Hepatocyte (in vitro differentiated cells): Measurements from ENCODE around the gene PAX6. TPM values are rescaled to one million over a fixed set of nuclear protein-coding genes. Genes with fewer than 3 reads are reported as not detected.

ENCODE experiments used
- DNase-seq: peaks from one replicate; pipeline ENCODE4 v3.0.0-alpha.2; 2016; ENCODE audit warnings: low spot score
- H2AFZ ChIP-seq: fragments of 200-600 bp; sonication (generic); 2 replicates; pipeline ENCODE4 v1.6.0; 2016; ENCODE audit warnings: antibody characterized with exemption, mild to moderate bottlenecking
- H3K27ac ChIP-seq: fragments of 200-600 bp; sonication (generic); 2 replicates; pipeline ENCODE4 v1.5.1; 2016; ENCODE audit warnings: mild to moderate bottlenecking
- H3K27me3 ChIP-seq: fragments of 200-600 bp; sonication (generic); 2 replicates; pipeline ENCODE4 v1.6.1; 2016
- H3K36me3 ChIP-seq: fragments of 200-600 bp; sonication (generic); replicated peaks from 2 replicates; pipeline ENCODE4 v1.5.1; 2016; ENCODE audit warnings: low read depth; ENCODE audit not compliant: insufficient read depth
- H3K4me1 ChIP-seq: fragments of 200-600 bp; sonication (generic); 2 replicates; pipeline ENCODE4 v1.5.1; 2016; ENCODE audit warnings: mild to moderate bottlenecking, moderate library complexity; ENCODE audit not compliant: insufficient read depth
- H3K4me2 ChIP-seq: fragments of 200-600 bp; sonication (generic); 2 replicates; pipeline ENCODE4 v1.6.0; 2016
- H3K4me3 ChIP-seq: fragments of 200-600 bp; sonication (generic); 2 replicates; pipeline ENCODE4 v1.5.1; 2016; ENCODE audit warnings: mild to moderate bottlenecking
- H3K79me2 ChIP-seq: fragments of 200-600 bp; sonication (generic); 2 replicates; pipeline ENCODE4 v1.6.0; 2017; ENCODE audit warnings: mild to moderate bottlenecking
- H3K9me2 ChIP-seq: fragments of 200-600 bp; sonication (generic); replicated peaks from 2 replicates; pipeline ENCODE4 v1.6.0; 2017; ENCODE audit warnings: mild to moderate bottlenecking; ENCODE audit not compliant: insufficient read depth
- H3K9me3 ChIP-seq: fragments of 200-600 bp; sonication (generic); 2 replicates; pipeline ENCODE4 v1.5.1; 2016; ENCODE audit warnings: low read depth, mild to moderate bottlenecking
- H4K20me1 ChIP-seq: fragments of 200-600 bp; sonication (generic); 2 replicates; pipeline ENCODE4 v1.6.0; 2016; ENCODE audit warnings: mild to moderate bottlenecking; ENCODE audit not compliant: insufficient read depth, poor library complexity, severe bottlenecking
- CTCF ChIP-seq: fragments of 200-600 bp; sonication (generic); IDR thresholded peaks from 2 replicates; pipeline ENCODE4 v1.5.1; 2016; ENCODE audit warnings: antibody characterized with exemption, mild to moderate bottlenecking; ENCODE audit not compliant: poor library complexity
- EZH2 ChIP-seq: fragments of 200-600 bp; sonication (generic); IDR thresholded peaks from 2 replicates; pipeline ENCODE4 v1.6.1; 2016; ENCODE audit warnings: antibody characterized with exemption, mild to moderate bottlenecking, borderline replicate concordance
- EZH2phosphoT487 ChIP-seq: fragments of 200-600 bp; sonication (generic); IDR thresholded peaks from one replicate; pipeline ENCODE4 v1.6.1; 2018; ENCODE audit warnings: antibody characterized with exemption, mild to moderate bottlenecking, low read depth, moderate library complexity; ENCODE audit not compliant: unreplicated experiment, severe bottlenecking
- WGBS: methylation state at CpG from one replicate; pipeline ENCODE4 v1.1.6; 2016; ENCODE audit warnings: low lambda C conversion rate; ENCODE audit errors: missing lambda C conversion rate; 5-methylcytosine and 5-hydroxymethylcytosine counted together
- polyA plus RNA-seq: library from polyadenylated mRNA; unstranded; fragments of >200 nt; fragmentation: Nextera tagmentation; extraction: Ambion mirVana; gene quantifications from 2 replicates; pipeline ENCODE4 v1.2.1, GENCODE V29; 2016
- total RNA-seq: library from RNA; depleted of rRNA; stranded (reverse); fragments of >200 nt; gene quantifications from 2 replicates; pipeline ENCODE4 v1.2.3, GENCODE V29; 2014

Gene PAX6
- total and polyA plus RNA-seq, 2 experiments from 2014 or later = 0.21 to 0.70 TPM

GRCh38 chr11:31782257-31782656 lies 28.9 kb downstream of the PAX6 start:
- Histone ChIP-seq H3K27me3 (no peaks in the 10 kb centered on the region), H3K36me3 (no peaks in the 10 kb centered on the region), H3K4me1 (no peaks in the 10 kb centered on the region), H3K9me3 (no peaks in the 10 kb centered on the region), H3K4me2 (no peak overlapping the region), H4K20me1 (no peaks in the 10 kb centered on the region), H3K27ac (no peak overlapping the region), H3K4me3 (no peak overlapping the region), H3K79me2 (no peaks in the 10 kb centered on the region), H2AFZ (no peak overlapping the region), H3K9me2 (no peaks in the 10 kb centered on the region)
- TF ChIP-seq EZH2 (no peak), EZH2phosphoT487 (no peak)
- WGBS = 92% methylated on average over 2 of the region's 2 CpGs
- no peak for DNase-seq

- H3K36me3 ChIP-seq = no peaks in the 10 kb centered on the region
- 91% methylated on average over 5 of the region's 5 CpGs for WGBS
- H3K9me2 ChIP-seq = no peaks in the 10 kb centered on the region
- no peak overlapping the region for H3K27ac ChIP-seq
- no peak overlapping the region for H3K4me3 ChIP-seq
- no peaks in the 10 kb centered on the region for H3K27me3 ChIP-seq
- H3K4me1 ChIP-seq = no peaks in the 10 kb centered on the region
- no peaks in the 10 kb centered on the region for H4K20me1 ChIP-seq
- no peak overlapping the region for H3K4me2 ChIP-seq
- H2AFZ ChIP-seq = no peak overlapping the region
- no peaks in the 10 kb centered on the region for H3K9me3 ChIP-seq
- no peaks in the 10 kb centered on the region for H3K79me2 ChIP-seq
- TF ChIP-seq EZH2phosphoT487 (no peak), EZH2 (no peak), CTCF (no peak)
- no peak for DNase-seq
Observed at GRCh38 chr11:31780480-31780971, 30.6 kb downstream of the PAX6 start.

GRCh38 chr11:31780078-31780477 lies 31.0 kb downstream of the PAX6 start:
- WGBS = 93% methylated on average over 4 of the region's 4 CpGs
- Histone ChIP-seq H3K9me2 (no peaks in the 10 kb centered on the region), H3K9me3 (no peaks in the 10 kb centered on the region), H3K36me3 (no peaks in the 10 kb centered on the region), H3K4me2 (no peak overlapping the region), H3K4me3 (no peak overlapping the region), H3K27me3 (no peaks in the 10 kb centered on the region), H3K27ac (no peak overlapping the region), H2AFZ (no peak overlapping the region), H4K20me1 (no peaks in the 10 kb centered on the region), H3K79me2 (no peaks in the 10 kb centered on the region), H3K4me1 (no peaks in the 10 kb centered on the region)
- TF ChIP-seq CTCF (no peak), EZH2phosphoT487 (no peak), EZH2 (no peak)
- DNase-seq = no peak

GRCh38 chr11:31779374-31779791 lies 31.7 kb downstream of the PAX6 start:
- no peaks in the 10 kb centered on the region for H3K79me2 ChIP-seq
- no peak overlapping the region for H3K4me3 ChIP-seq
- H3K27me3 ChIP-seq = no peaks in the 10 kb centered on the region
- H3K9me3 ChIP-seq = no peaks in the 10 kb centered on the region
- no peak for DNase-seq
- no peak overlapping the region for H3K27ac ChIP-seq
- no peaks in the 10 kb centered on the region for H3K36me3 ChIP-seq
- TF ChIP-seq EZH2 = no peak
- TF ChIP-seq EZH2phosphoT487 = no peak
- TF ChIP-seq CTCF = no peak
- H3K4me2 ChIP-seq = no peak overlapping the region
- H2AFZ ChIP-seq = no peak overlapping the region
- no peaks in the 10 kb centered on the region for H4K20me1 ChIP-seq
- 72% methylated on average over 6 of the region's 6 CpGs for WGBS
- no peaks in the 10 kb centered on the region for H3K9me2 ChIP-seq
- H3K4me1 ChIP-seq = no peaks in the 10 kb centered on the region
